GM12864 (cell line): ENCODE measurements around the gene MT1A.

Experiments
- DNase-seq: peaks from one replicate; pipeline ENCODE4 v3.0.0-alpha.2; 2011; ENCODE audit warnings: low read depth
- H3K4me3 ChIP-seq: 2 replicates; pipeline ENCODE4 v1.5.1; 2011; ENCODE audit warnings: mild to moderate bottlenecking, low read depth, low read length, control low read depth
- TF ChIP-seq, protein P1 (sequence below): IDR thresholded peaks from 2 replicates; pipeline ENCODE4 v1.5.1; 2011; ENCODE audit warnings: low read depth, mild to moderate bottlenecking, moderate library complexity, low read length, control low read depth, inconsistent platforms; ENCODE audit errors: missing control alignments

The MT1A gene

DNA sequence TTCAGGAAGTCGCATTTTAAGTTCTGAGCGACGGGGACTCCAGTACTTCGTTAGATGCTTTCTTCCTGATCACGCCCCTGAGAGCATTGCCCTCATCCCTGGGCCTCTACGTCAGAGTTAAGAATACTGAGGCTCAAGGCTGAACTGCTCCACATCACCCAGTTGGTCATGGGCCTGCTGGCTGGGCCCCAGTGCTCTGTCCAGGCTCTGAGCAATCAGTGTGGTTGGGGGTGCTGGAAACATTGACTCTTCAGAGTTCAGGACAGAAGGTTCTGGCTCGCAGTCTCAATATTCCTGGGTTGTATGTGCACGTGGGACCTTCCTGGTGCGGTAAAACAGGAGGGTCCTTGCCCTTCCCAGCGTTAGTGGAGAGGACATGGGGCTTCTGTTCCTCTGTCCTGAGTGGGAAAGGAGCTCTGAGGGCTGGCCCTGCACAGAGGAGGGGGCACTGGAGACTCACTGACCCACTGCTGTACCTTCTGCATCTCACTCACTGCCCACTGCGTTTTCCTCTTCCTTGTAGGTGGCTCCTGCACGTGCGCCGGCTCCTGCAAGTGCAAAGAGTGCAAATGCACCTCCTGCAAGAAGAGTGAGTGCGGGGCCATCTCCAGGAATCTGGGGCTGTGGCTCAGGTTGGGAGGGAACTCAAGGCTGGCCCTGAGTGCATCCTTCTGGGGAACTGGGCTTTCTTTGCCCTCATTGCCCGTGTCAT, 12.4 kb upstream of the MT1A start:
- TF ChIP-seq, protein P1, sequence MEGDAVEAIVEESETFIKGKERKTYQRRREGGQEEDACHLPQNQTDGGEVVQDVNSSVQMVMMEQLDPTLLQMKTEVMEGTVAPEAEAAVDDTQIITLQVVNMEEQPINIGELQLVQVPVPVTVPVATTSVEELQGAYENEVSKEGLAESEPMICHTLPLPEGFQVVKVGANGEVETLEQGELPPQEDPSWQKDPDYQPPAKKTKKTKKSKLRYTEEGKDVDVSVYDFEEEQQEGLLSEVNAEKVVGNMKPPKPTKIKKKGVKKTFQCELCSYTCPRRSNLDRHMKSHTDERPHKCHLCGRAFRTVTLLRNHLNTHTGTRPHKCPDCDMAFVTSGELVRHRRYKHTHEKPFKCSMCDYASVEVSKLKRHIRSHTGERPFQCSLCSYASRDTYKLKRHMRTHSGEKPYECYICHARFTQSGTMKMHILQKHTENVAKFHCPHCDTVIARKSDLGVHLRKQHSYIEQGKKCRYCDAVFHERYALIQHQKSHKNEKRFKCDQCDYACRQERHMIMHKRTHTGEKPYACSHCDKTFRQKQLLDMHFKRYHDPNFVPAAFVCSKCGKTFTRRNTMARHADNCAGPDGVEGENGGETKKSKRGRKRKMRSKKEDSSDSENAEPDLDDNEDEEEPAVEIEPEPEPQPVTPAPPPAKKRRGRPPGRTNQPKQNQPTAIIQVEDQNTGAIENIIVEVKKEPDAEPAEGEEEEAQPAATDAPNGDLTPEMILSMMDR, result no peak
- DNase-seq, result no peak
- H3K4me3 ChIP-seq, result no peak overlapping the region

DNA sequence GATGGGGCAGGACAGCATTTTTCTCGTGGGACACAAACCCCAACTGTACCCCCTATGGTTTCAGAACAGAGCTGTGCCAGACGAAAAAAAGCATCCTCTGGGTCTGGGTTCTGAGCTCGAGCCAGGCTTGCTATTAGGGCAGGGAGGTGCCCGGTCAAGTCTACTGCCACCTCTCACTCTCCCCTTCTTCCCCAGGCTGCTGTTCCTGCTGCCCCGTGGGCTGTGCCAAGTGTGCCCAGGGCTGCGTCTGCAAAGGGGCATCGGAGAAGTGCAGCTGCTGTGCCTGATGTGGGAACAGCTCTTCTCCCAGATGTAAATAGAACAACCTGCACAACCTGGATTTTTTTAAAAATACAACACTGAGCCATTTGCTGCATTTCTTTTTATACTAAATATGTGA, 11.8 kb upstream of the MT1A start:
- TF ChIP-seq, protein P1, result no peak
- DNase-seq, result no peak
- no peak overlapping the region for H3K4me3 ChIP-seq

DNA sequence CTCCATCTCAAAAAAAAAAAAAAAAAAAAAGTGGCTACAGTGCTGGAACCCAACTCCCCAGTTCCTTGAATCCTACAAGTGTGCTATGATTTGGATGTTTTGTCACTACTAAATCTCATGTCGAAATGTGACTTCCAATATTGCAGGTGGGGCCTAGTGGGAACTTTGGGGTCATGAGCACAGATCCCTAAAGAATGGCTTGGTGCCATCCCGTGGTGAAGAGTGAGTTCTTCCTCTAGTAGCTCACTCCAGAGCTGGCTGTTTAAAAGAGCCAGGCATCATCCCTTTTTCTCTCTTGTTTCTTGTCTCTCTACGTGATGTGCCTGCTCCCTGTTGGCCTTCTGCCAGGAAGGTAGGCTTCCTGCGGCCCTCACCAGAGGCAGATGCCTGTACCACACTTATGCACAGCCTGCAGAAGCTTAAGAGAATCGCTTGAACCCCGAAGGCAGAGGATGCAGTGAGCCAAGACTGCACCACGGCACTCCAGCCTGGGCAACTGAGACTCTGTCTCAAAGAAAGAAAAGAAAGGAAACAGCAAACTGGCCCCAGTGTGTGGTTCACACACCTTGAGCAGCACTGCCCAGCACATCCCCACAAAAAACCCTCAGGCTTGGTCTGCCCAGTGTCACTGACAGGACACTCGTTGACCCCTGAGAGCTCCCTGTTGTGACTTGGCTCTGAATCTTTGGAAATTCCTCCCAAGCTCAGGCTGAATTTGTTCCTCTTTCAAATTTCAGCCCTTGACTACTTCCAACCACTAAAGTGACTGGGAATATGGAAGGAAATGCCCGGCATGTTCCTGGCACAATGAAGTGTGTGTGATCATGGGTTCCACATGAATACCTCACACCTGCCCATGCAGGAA, 9.7 kb upstream of the MT1A start:
- TF ChIP-seq, protein P1, result no peak
- no peak for DNase-seq
- no peak overlapping the region for H3K4me3 ChIP-seq

DNA sequence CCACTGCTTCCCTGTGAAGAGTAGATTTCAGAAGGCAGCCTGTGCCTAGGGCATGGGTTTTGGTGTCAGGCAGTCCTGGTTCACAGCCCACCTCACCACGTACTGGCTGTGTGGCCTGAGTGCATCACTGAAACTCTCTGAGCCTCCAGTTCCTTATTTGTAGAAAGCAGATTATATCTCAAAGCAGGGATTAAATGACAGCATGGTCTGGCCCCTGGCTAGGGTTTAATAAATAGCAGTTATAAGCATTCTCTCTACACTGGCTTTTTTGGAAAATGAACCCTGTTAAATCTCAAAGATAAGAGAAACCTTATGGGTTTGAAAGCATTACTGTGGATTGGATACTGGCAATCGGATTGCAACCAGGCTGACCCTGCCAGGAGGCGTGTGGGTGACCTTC, 8.9 kb upstream of the MT1A start:
- no peak for DNase-seq
- H3K4me3 ChIP-seq, result no peak overlapping the region
- TF ChIP-seq, protein P1, result no peak

DNA sequence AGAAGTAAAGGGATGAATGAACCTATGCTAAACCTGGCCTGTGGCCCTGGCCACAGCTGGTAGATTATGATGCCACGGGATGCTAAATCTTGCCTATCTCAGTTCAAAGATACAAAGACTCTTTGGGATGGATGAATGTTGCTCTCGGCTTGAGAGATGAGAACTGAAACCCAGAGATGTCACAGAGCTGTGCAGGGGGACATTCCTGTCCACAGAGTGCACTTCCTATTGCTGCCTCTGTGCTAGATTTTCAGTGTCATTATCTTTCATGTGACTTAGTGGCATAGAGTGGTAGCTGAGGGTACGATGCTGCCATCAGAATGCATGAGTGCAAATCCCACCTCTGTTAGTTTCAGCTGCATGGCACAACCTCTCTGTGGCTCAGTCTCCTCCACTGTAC, 8.3 kb upstream of the MT1A start:
- TF ChIP-seq, protein P1, result peak; percentile 30
- no peak overlapping the region for H3K4me3 ChIP-seq
- no peak for DNase-seq

DNA sequence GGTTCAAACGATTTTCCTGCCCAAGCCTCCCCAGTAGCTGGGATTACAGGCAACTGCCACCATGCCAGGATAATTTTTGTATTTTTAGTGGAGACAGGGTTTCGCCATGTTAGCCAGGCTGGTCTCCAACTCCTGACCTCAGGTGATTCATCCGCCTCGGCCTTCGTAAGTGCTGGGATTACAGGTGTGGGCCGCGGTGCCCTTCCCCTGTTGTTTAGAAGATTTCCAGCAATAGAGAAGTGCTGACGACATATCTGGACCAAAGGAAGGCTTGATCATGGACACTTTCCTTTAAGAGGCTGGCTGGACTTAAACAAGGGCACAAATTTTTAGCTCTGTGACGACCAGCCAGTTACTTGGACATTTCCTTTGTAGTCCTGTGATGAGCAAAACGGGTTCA, 7.3 kb upstream of the MT1A start:
- H3K4me3 ChIP-seq, result no peak overlapping the region

More for the DNA sequence above, 7.3 kb upstream of the MT1A start:
- TF ChIP-seq, protein P1, result no peak
- DNase-seq, result no peak
